Neuronal stem cell (in vitro differentiated cells): ENCODE results near the gene GPATCH3.
A peak's percentile ranks its signal among the peaks of the same experiment; 100 is the strongest.

Experiments
- DNase-seq: peaks from one replicate; pipeline ENCODE4 v3.0.0-alpha.2; 2013; ENCODE audit warnings: low spot score
- H2AFZ ChIP-seq: one replicate; pipeline ENCODE4 v1.6.1; 2013; ENCODE audit warnings: mild to moderate bottlenecking, low read length, inconsistent platforms
- H2AK5ac ChIP-seq: 2 replicates; pipeline ENCODE4 v1.6.1; 2013; ENCODE audit warnings: low read depth, mild to moderate bottlenecking, inconsistent platforms, low read length, moderate library complexity, mixed read lengths
- H2BK120ac ChIP-seq: 2 replicates; pipeline ENCODE4 v1.6.1; 2013; ENCODE audit warnings: low read depth, mild to moderate bottlenecking, inconsistent platforms, low read length, moderate library complexity, mixed read lengths
- H2BK12ac ChIP-seq: one replicate; pipeline ENCODE4 v1.6.1; 2013; ENCODE audit warnings: low read length, inconsistent platforms
- H2BK15ac ChIP-seq: 2 replicates; pipeline ENCODE4 v1.6.1; 2013; ENCODE audit warnings: mild to moderate bottlenecking, low read length, inconsistent platforms, mixed read lengths
- H2BK5ac ChIP-seq: one replicate; pipeline ENCODE4 v1.6.1; 2013; ENCODE audit warnings: inconsistent platforms, mild to moderate bottlenecking, low read length, moderate library complexity
- H3K14ac ChIP-seq: one replicate; pipeline ENCODE4 v1.6.1; 2013; ENCODE audit warnings: low read length, inconsistent platforms
- H3K18ac ChIP-seq: 2 replicates; pipeline ENCODE4 v1.6.1; 2013; ENCODE audit warnings: low read length, inconsistent platforms
- H3K23ac ChIP-seq: 2 replicates; pipeline ENCODE4 v1.6.1; 2013; ENCODE audit warnings: low read depth, mild to moderate bottlenecking, mixed read lengths, low read length, inconsistent platforms; ENCODE audit not compliant: poor library complexity
- H3K27ac ChIP-seq: replicated peaks from 3 replicates; pipeline ENCODE4 v1.5.1; 2013; ENCODE audit warnings: low read length, inconsistent platforms
- H3K27me3 ChIP-seq, 3 experiments: 2 replicates each; pipeline ENCODE4 v1.6.1; 2013; ENCODE audit warnings: low read length in 3 of 3, mild to moderate bottlenecking in 2 of 3, inconsistent platforms in 1 of 3, low read depth in 1 of 3, mixed read lengths in 1 of 3, moderate library complexity in 1 of 3; ENCODE audit not compliant: control insufficient read depth in 3 of 3, insufficient read depth in 3 of 3
- H3K36me3 ChIP-seq, 2 donors: replicated peaks in 1 of 2; 2 replicates each; pipeline ENCODE4 v1.6.1; 2013; ENCODE audit warnings: low read length in 2 of 2; ENCODE audit not compliant: control insufficient read depth in 2 of 2, insufficient read depth in 2 of 2
- H3K4ac ChIP-seq: 2 replicates; pipeline ENCODE4 v1.6.1; 2013; ENCODE audit warnings: inconsistent platforms, mild to moderate bottlenecking, low read length, moderate library complexity
- H3K4me1 ChIP-seq, 2 donors: 1 replicate in 1 of 2; 2 replicates in 1 of 2; pipeline ENCODE4 v1.6.1; 2013; ENCODE audit warnings: low read length in 2 of 2, low read depth in 1 of 2; ENCODE audit not compliant: control insufficient read depth in 2 of 2, insufficient read depth in 1 of 2
- H3K4me2 ChIP-seq: one replicate; pipeline ENCODE4 v1.6.1; 2013; ENCODE audit warnings: mild to moderate bottlenecking, low read length, inconsistent platforms; ENCODE audit not compliant: insufficient read depth, poor library complexity, severe bottlenecking
- H3K4me3 ChIP-seq, 2 donors: 2 replicates each; pipeline ENCODE4 v1.5.1; 2013; ENCODE audit warnings: low read length in 2 of 2, mild to moderate bottlenecking in 2 of 2, inconsistent platforms in 1 of 2, moderate library complexity in 1 of 2
- H3K79me1 ChIP-seq: one replicate; pipeline ENCODE4 v1.6.1; 2013; ENCODE audit warnings: low read depth, mild to moderate bottlenecking, inconsistent platforms, low read length, moderate library complexity
- H3K9ac ChIP-seq: one replicate; pipeline ENCODE4 v1.6.1; 2013; ENCODE audit warnings: mild to moderate bottlenecking, low read depth, low read length, inconsistent platforms; ENCODE audit not compliant: poor library complexity
- H3K9me3 ChIP-seq, 2 donors: replicated peaks in 1 of 2; 2 replicates each; pipeline versions ENCODE3 to v1.6.1; 2013; ENCODE audit warnings: low read length in 2 of 2, mild to moderate bottlenecking in 2 of 2, inconsistent platforms in 1 of 2, low read depth in 1 of 2, mixed read lengths in 1 of 2, moderate library complexity in 1 of 2; ENCODE audit not compliant: control insufficient read depth in 2 of 2, insufficient read depth in 1 of 2
- H4K8ac ChIP-seq: one replicate; pipeline ENCODE4 v1.6.1; 2013; ENCODE audit warnings: low read depth, mild to moderate bottlenecking, inconsistent platforms, low read length, moderate library complexity
- H4K91ac ChIP-seq: one replicate; pipeline ENCODE4 v1.6.1; 2013; ENCODE audit warnings: low read length, low read depth, mild to moderate bottlenecking, inconsistent platforms; ENCODE audit not compliant: poor library complexity
- WGBS, 2 donors: extraction: QIAGEN DNeasy Blood & Tissue Kit; methylation state at CpG; one replicate each; pipeline ENCODE4 v1.1.7; 2013; ENCODE audit warnings: missing lambda C conversion rate in 2 of 2, mixed read lengths in 1 of 2; ENCODE audit not compliant: insufficient read length in 2 of 2, insufficient replicate concordance in 1 of 2; ENCODE audit errors: extremely low coverage in 2 of 2; 5-methylcytosine and 5-hydroxymethylcytosine counted together

Gene GPATCH3

DNA sequence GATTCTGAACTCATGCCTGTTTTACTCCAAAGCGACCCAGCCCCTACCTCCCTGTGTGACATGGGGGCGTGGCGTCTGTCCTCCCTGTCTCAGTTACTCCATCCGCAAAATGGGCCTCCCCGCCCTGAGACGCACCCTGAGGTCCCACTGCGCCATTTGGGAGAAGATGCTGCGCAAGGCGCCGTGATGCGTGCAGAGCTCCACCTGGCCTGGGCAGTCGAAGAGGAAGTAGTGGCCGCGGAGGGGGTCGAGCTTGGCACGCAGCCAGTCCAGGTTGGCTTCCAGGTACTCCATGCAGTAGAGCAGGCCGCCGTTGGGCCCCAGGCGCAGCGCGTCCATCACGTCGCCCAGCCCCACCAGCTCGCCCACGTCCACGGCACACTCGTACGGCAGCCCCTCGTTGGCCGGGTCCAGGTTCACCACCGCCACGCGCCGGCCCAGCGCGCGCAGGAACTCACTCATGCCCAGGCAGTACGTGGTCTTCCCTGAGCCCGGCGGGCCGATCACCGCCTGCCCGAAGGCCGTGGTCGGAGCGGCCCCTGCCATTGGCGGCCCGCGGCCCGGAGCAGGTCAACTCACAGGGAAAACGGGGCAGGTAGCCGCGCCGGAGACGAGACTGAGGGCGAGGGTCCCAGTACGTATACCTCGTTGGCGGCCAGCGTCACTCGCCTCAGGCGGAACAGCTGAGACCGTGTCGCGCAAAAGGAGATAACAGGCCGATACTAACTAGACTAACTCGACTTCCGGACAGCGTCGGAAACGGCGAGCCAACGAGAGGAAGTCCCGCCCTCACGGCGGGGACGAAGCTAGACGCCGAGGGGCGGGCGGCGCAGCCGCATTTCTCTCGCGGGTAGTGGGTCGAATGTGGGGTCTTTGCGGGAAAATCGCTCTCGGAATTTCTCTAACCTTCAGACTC, 10.5 kb downstream of the GPATCH3 start, which contains the start of gene GPN2:
TSS of gene GPN2 (minus strand) at position 733 of the 916 bp plus-strand sequence. CDS start at position 546, 187 bp downstream.
- peak within 1 kb of the TSS; percentile 2 for H2BK5ac ChIP-seq
- H4K8ac ChIP-seq, result no peak within 1 kb of the TSS
- H3K4ac ChIP-seq, result no peak within 1 kb of the TSS
- peaks cover 31 to 65% of the 10 kb centered on the region in 2 donors for H3K36me3 ChIP-seq
- H3K4me2 ChIP-seq, result peak within 1 kb of the TSS; percentile 95
- peak within 1 kb of the TSS; percentile 91 for H3K18ac ChIP-seq
- peak within 1 kb of the TSS; percentile 70 to 99 for H3K4me3 ChIP-seq
- peak within 1 kb of the TSS; percentile 67 for H2BK120ac ChIP-seq
- H3K23ac ChIP-seq, result peak within 1 kb of the TSS; percentile 95
- peak within 1 kb of the TSS; percentile 57 for H3K27ac ChIP-seq
- H3K9ac ChIP-seq, result peak within 1 kb of the TSS; percentile 100
- peaks cover 7% of the 10 kb centered on the region for H3K79me1 ChIP-seq
- peak within 1 kb of the TSS; percentile 69 for H2AK5ac ChIP-seq
- H3K27me3 ChIP-seq, result no peaks in the 10 kb centered on the region
- H2AFZ ChIP-seq, result peak within 1 kb of the TSS; percentile 94
- H3K14ac ChIP-seq, result peak within 1 kb of the TSS; percentile 98
- peak within 1 kb of the TSS; percentile 27 for H2BK12ac ChIP-seq
- H3K4me1 ChIP-seq, result peaks cover 5 to 9% of the 10 kb centered on the region in 2 donors
- no peak within 1 kb of the TSS for H2BK15ac ChIP-seq
- DNase-seq, result peak; percentile 56
- WGBS, 2 donors, result no CpG with 5 or more reads among the region's 89 CpGs
- peak within 1 kb of the TSS; percentile 16 for H4K91ac ChIP-seq
- no peaks in the 10 kb centered on the region for H3K9me3 ChIP-seq

DNA sequence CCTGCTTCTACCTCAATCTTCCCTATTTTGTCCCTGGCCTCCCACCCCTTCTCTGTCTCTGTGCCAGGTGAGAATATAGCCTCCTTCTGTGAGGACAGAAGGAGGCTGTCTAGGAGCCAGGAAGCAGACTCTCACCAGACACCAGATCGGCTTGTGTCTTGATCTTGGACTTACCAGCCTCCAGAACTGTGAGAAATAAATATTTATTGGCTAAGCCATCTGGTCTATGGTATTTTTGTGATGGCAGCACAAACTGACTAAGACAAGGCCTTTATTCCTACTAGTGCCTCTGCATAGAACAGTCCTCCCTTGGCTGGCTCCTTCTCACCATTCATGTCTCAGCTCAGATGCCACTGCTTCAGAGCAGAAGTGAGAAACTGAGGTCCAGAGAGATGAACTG, 12.0 kb downstream of the GPATCH3 start:
- no peak overlapping the region for H2BK15ac ChIP-seq
- H3K23ac ChIP-seq, result no peak overlapping the region
- WGBS, 2 donors, result no CpG with 5 or more reads among the region's 1 CpG
- H3K27ac ChIP-seq, result no peak overlapping the region
- no peak overlapping the region for H2BK120ac ChIP-seq
- no peak overlapping the region for H4K8ac ChIP-seq
- H3K4me3 ChIP-seq, result no peak overlapping the region
- H3K14ac ChIP-seq, result no peak overlapping the region
- no peak overlapping the region for H3K4me2 ChIP-seq
- peaks cover 7% of the 10 kb centered on the region for H3K79me1 ChIP-seq
- H2BK5ac ChIP-seq, result no peak overlapping the region
- no peak overlapping the region for H3K4ac ChIP-seq
- DNase-seq, result no peak
- no peak overlapping the region for H2BK12ac ChIP-seq
- H2AK5ac ChIP-seq, result no peak overlapping the region
- no peaks in the 10 kb centered on the region for H3K27me3 ChIP-seq
- H3K9me3 ChIP-seq, result no peaks in the 10 kb centered on the region
- peaks cover 5 to 9% of the 10 kb centered on the region in 2 donors for H3K4me1 ChIP-seq
- no peak overlapping the region for H2AFZ ChIP-seq
- H3K9ac ChIP-seq, result no peak overlapping the region
- H3K18ac ChIP-seq, result no peak overlapping the region
- no peak overlapping the region for H4K91ac ChIP-seq
- peaks cover 34 to 68% of the 10 kb centered on the region in 2 donors for H3K36me3 ChIP-seq

DNA sequence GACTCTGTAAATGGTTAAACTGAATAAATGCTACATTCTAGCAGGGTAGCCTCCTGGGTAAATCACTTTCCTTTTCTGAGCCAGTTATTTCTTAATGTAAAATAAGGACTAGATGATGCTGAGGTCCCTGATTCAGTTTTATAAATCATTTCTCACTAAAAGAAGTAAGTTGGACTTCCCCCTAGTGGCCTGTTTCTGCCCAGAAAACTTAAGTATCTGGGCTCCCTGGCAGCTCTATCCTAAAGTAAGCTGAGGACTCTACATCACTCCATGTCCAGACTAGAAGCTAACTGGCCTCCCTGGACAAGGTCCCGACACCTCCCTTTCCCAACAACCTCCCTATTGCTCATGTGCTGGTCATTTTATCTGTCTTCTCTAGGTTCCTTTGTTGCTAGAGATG, 13.1 kb downstream of the GPATCH3 start:
- Histone ChIP-seq H3K79me1 (peaks cover 10% of the 10 kb centered on the region), H3K36me3 (peaks cover 36 to 68% of the 10 kb centered on the region in 2 donors), H3K9me3 (no peaks in the 10 kb centered on the region), H2BK12ac (no peak overlapping the region), H3K18ac (no peak overlapping the region), H3K4ac (no peak overlapping the region), H2BK15ac (no peak overlapping the region), H2BK120ac (no peak overlapping the region), H2AK5ac (no peak overlapping the region), H3K9ac (no peak overlapping the region), H2AFZ (no peak overlapping the region), H3K4me1 (peaks cover 5 to 9% of the 10 kb centered on the region in 2 donors), H2BK5ac (no peak overlapping the region), H3K27ac (no peak overlapping the region), H4K91ac (no peak overlapping the region), H3K23ac (no peak overlapping the region), H3K14ac (no peak overlapping the region), H4K8ac (no peak overlapping the region), H3K27me3 (no peaks in the 10 kb centered on the region), H3K4me2 (no peak overlapping the region), H3K4me3 (no peak overlapping the region)
- no peak for DNase-seq
- WGBS, 2 donors, result no CpG with 5 or more reads among the region's 1 CpG

DNA sequence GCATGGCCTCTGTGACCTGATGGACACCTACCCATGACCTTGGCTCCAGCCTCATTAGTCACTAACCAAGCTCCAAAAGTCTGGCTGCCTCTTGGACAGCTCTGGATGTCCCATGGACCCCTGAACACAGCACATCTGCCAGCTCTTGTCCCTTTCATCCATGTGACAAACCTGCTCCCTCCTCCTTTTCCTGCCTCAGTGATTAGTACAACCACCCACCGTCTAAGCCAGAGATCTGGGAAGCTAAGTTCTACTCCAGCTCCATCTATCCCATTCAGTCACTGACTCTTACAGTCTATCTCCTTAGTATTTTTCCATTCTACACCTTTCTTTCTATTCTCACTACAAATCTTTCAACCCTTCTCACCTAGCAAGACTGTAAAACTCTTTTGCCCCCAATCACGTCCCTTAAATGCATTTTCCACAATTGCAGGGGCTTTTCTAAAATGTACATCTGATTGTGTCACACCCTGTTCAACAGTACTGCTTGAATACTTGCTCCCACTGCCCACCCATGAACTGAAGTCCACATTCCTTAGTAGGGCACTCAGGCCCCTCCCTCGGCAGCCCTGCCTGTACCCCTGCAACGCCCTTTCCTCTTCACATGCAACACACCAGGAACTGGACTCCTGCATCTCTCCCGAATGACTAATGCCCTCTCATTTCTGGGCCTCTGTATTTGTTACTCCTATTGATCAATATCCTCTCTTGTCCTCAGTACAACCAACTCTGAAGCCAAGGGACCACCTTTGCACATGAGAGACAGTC, 17.4 kb downstream of the GPATCH3 start:
- no peak overlapping the region for H3K4ac ChIP-seq
- H2BK15ac ChIP-seq, result no peak overlapping the region
- H3K9me3 ChIP-seq, result no peaks in the 10 kb centered on the region
- H3K27ac ChIP-seq, result no peak overlapping the region
- no peak overlapping the region for H2BK120ac ChIP-seq
- H3K4me1 ChIP-seq, result no peaks in the 10 kb centered on the region
- H3K14ac ChIP-seq, result no peak overlapping the region
- H2AK5ac ChIP-seq, result no peak overlapping the region
- DNase-seq, result no peak
- H3K4me2 ChIP-seq, result no peak overlapping the region
- H2AFZ ChIP-seq, result no peak overlapping the region
- no peaks in the 10 kb centered on the region for H3K27me3 ChIP-seq
- H3K23ac ChIP-seq, result no peak overlapping the region
- no peak overlapping the region for H4K91ac ChIP-seq
- no peak overlapping the region for H3K9ac ChIP-seq
- no peak overlapping the region for H2BK5ac ChIP-seq
- H3K79me1 ChIP-seq, result peaks cover 3% of the 10 kb centered on the region
- WGBS, 2 donors, result 100% methylated on average over 1 of the region's 5 CpGs; no CpG with 5 or more reads in 1 of the 2 donors
- H4K8ac ChIP-seq, result no peak overlapping the region
- H3K18ac ChIP-seq, result no peak overlapping the region
- H2BK12ac ChIP-seq, result no peak overlapping the region
- peaks cover 40 to 83% of the 10 kb centered on the region in 2 donors for H3K36me3 ChIP-seq
- H3K4me3 ChIP-seq, result no peak overlapping the region
